IMR-90 (cell line): ENCODE measurements around the gene ZNF335. TPM values are rescaled to one million over a fixed set of nuclear protein-coding genes. Genes with fewer than 3 reads are reported as not detected.

Experiments used
- ATAC-seq: fragments of 200-7000 bp; cut with Tn5 transposase; 2 replicates; pipeline ENCODE4 v1.9.1; 2020; ENCODE audit warnings: low read depth, mild to moderate bottlenecking, moderate library complexity
- BruUV-seq: library from RNA; stranded (reverse); fragments of 400-500 nt; replicated peaks from 2 replicates; lab custom pipeline; 2021; lab: Mats Ljungman, UMichigan
- CTCF ChIA-PET: fragments of 300-600 bp; formaldehyde crosslinking; extraction: SDS; loops from one replicate; lab custom pipeline; 2021; ENCODE audit warnings: antibody characterized with exemption; lab: Yijun Ruan, JAX
- POLR2A ChIA-PET: fragments of 300-600 bp; sonication (Branson Sonifier 250); formaldehyde crosslinking; loops from one replicate; lab custom pipeline; 2022; ENCODE audit warnings: antibody characterized with exemption; ENCODE audit not compliant: unreplicated experiment; lab: Charles Lee
- DNase-seq: peaks from one replicate; pipeline ENCODE4 v3.0.0; 2013
- H2AFZ ChIP-seq: replicated peaks from 2 replicates; pipeline ENCODE3; 2013; ENCODE audit warnings: low read length, mild to moderate bottlenecking; ENCODE audit not compliant: poor library complexity
- H2AK5ac ChIP-seq: 2 replicates; pipeline ENCODE4 v1.6.1; 2013; ENCODE audit warnings: low read depth, low read length, inconsistent platforms
- H2AK9ac ChIP-seq: replicated peaks from 2 replicates; pipeline ENCODE3; 2013; ENCODE audit warnings: mild to moderate bottlenecking, low read depth, low read length, moderate library complexity; ENCODE audit not compliant: poor library complexity
- H2BK120ac ChIP-seq: 2 replicates; pipeline ENCODE4 v1.6.1; 2013; ENCODE audit warnings: low read depth, low read length, inconsistent platforms
- H2BK15ac ChIP-seq: 3 replicates; pipeline ENCODE4 v1.6.1; 2013; ENCODE audit warnings: low read depth, low read length, inconsistent platforms
- H2BK20ac ChIP-seq: 2 replicates; pipeline ENCODE4 v1.6.1; 2013; ENCODE audit warnings: low read depth, mild to moderate bottlenecking, inconsistent platforms, low read length, moderate library complexity
- H2BK5ac ChIP-seq: 2 replicates; pipeline ENCODE4 v1.6.1; 2013; ENCODE audit warnings: mild to moderate bottlenecking, low read depth, low read length, inconsistent platforms; ENCODE audit not compliant: poor library complexity, severe bottlenecking
- H3K14ac ChIP-seq: replicated peaks from 2 replicates; pipeline ENCODE4 v1.6.1; 2013; ENCODE audit warnings: low read depth, low read length, inconsistent platforms
- H3K18ac ChIP-seq: 2 replicates; pipeline ENCODE4 v1.6.1; 2013; ENCODE audit warnings: low read depth, low read length, control low read depth
- H3K23ac ChIP-seq: 2 replicates; pipeline ENCODE4 v1.6.1; 2013; ENCODE audit warnings: low read depth, low read length, inconsistent platforms
- H3K27ac ChIP-seq: 2 replicates; pipeline ENCODE4 v1.5.1; 2013; ENCODE audit warnings: mild to moderate bottlenecking, control low read depth, low read length; ENCODE audit not compliant: insufficient read depth
- H3K27me3 ChIP-seq: 2 replicates; pipeline ENCODE4 v1.6.1; 2013; ENCODE audit warnings: low read length; ENCODE audit not compliant: control insufficient read depth, insufficient read depth
- H3K36me3 ChIP-seq: 2 replicates; pipeline ENCODE4 v1.6.1; 2013; ENCODE audit warnings: low read length, mixed read lengths; ENCODE audit not compliant: control insufficient read depth, insufficient read depth
- H3K4ac ChIP-seq: 2 replicates; pipeline ENCODE4 v1.6.1; 2013; ENCODE audit warnings: low read depth, low read length, inconsistent platforms
- H3K4me1 ChIP-seq: 2 replicates; pipeline ENCODE4 v1.6.1; 2013; ENCODE audit warnings: low read length, mixed read lengths; ENCODE audit not compliant: control insufficient read depth, insufficient read depth
- H3K4me2 ChIP-seq: 2 replicates; pipeline ENCODE4 v1.6.1; 2013; ENCODE audit warnings: low read depth, mild to moderate bottlenecking, control low read depth, low read length, moderate library complexity
- H3K4me3 ChIP-seq: 2 replicates; pipeline ENCODE4 v1.5.1; 2013; ENCODE audit warnings: low read depth, mild to moderate bottlenecking, control low read depth, low read length, moderate library complexity; ENCODE audit not compliant: insufficient read depth
- H3K56ac ChIP-seq: 2 replicates; pipeline ENCODE4 v1.6.1; 2013; ENCODE audit warnings: low read length, inconsistent platforms; ENCODE audit not compliant: insufficient read depth; ENCODE audit errors: extremely low read depth
- H3K79me1 ChIP-seq, 2 experiments: 2 replicates each; pipeline ENCODE4 v1.6.1; 2013; ENCODE audit warnings: low read length in 2 of 2, inconsistent platforms in 1 of 2, low read depth in 1 of 2
- H3K9ac ChIP-seq: 2 replicates; pipeline ENCODE4 v1.6.1; 2013; ENCODE audit warnings: low read depth, low read length, control low read depth
- H3K9me1 ChIP-seq: 2 replicates; pipeline ENCODE4 v1.6.1; 2013; ENCODE audit warnings: low read length, inconsistent platforms; ENCODE audit not compliant: insufficient read depth
- H3K9me3 ChIP-seq: 2 replicates; pipeline ENCODE4 v1.6.1; 2013; ENCODE audit warnings: low read length; ENCODE audit not compliant: control insufficient read depth, insufficient read depth
- H4K20me1 ChIP-seq: 2 replicates; pipeline ENCODE4 v1.6.1; 2013; ENCODE audit warnings: low read length, inconsistent platforms; ENCODE audit not compliant: insufficient read depth
- H4K5ac ChIP-seq: 2 replicates; pipeline ENCODE4 v1.6.1; 2013; ENCODE audit warnings: mild to moderate bottlenecking, low read depth, low read length, control low read depth
- H4K8ac ChIP-seq, 2 experiments: 2 replicates each; pipeline ENCODE4 v1.6.1; 2013; ENCODE audit warnings: low read depth in 2 of 2, low read length in 2 of 2, control low read depth in 1 of 2, inconsistent platforms in 1 of 2
- H4K91ac ChIP-seq: 2 replicates; pipeline ENCODE4 v1.6.1; 2013; ENCODE audit warnings: low read depth, low read length, inconsistent platforms; ENCODE audit not compliant: insufficient read depth
- ELK1 ChIP-seq: fragments of 150-350 bp; IDR thresholded peaks from 2 replicates; pipeline ENCODE4 v1.6.1; 2016; ENCODE audit warnings: low read depth, mild to moderate bottlenecking, low read length, moderate library complexity, borderline replicate concordance
- FOS ChIP-seq: fragments of 150-350 bp; IDR thresholded peaks from 2 replicates; pipeline ENCODE4 v1.6.1; 2016; ENCODE audit warnings: low read depth, low read length
- MXI1 ChIP-seq: IDR thresholded peaks from 2 replicates; pipeline ENCODE4 v1.6.1; 2012; ENCODE audit warnings: low read depth, mild to moderate bottlenecking, low read length, moderate library complexity, borderline replicate concordance
- NFE2L2 ChIP-seq: fragments of 150-350 bp; IDR thresholded peaks from 2 replicates; pipeline ENCODE4 v1.6.1; 2016; ENCODE audit warnings: low read depth, mild to moderate bottlenecking, low read length
- RFX5 ChIP-seq: IDR thresholded peaks from 2 replicates; pipeline ENCODE4 v1.8.0; 2012; ENCODE audit warnings: low read depth, mild to moderate bottlenecking, low read length, moderate library complexity
- SMC3 ChIP-seq: fragments of 150-350 bp; IDR thresholded peaks from 2 replicates; pipeline ENCODE4 v1.6.1; 2016; ENCODE audit warnings: low read depth, mild to moderate bottlenecking, antibody characterized with exemption, low read length, moderate library complexity
- WGBS, 2 experiments: methylation state at CpG; one replicate each; pipeline versions ENCODE4 v1.1.5 to v1.1.7; 2013; ENCODE audit warnings: missing lambda C conversion rate in 2 of 2; ENCODE audit not compliant: insufficient read length in 1 of 2; ENCODE audit errors: extremely low coverage in 2 of 2; 5-methylcytosine and 5-hydroxymethylcytosine counted together
- dilution Hi-C: fragments of 300-500 bp; cut with HindIII; formaldehyde crosslinking; loops from one replicate; pipeline ENCODE4 v1.14.3; 2018; ENCODE audit warnings: low sequenced_read_pairs; ENCODE audit not compliant: unreplicated experiment
- in situ Hi-C: fragments of 300-500 bp; cut with MboI; formaldehyde crosslinking; loops from 3 replicates; pipeline ENCODE4 v1.14.3; 2019; ENCODE audit warnings: low sequenced_read_pairs, inconsistent platforms, mixed read lengths
- intact Hi-C: fragments of 100-400 bp; cut with micrococcal nuclease; formaldehyde crosslinking; loops from 2 replicates; pipeline ENCODE4 v1.10.0; 2022
- polyA plus RNA-seq, 3 experiments: library from polyadenylated mRNA; depleted of rRNA; stranded (reverse); fragments of >200 nt; gene quantifications; 2 replicates each; pipeline ENCODE4 v1.2.3, GENCODE V29; 2012; ENCODE audit warnings: low replicate concordance in 1 of 3
- total RNA-seq: library from RNA; depleted of rRNA; stranded (reverse); fragments of >200 nt; gene quantifications from 2 replicates; pipeline ENCODE4 v1.2.3, GENCODE V29; 2012

The ZNF335 gene
- total and polyA plus RNA-seq, 2 of the 4 experiments (the other 2 are of a cell fraction): 11.8 to 17.8 TPM

GRCh38 chr20:45953672-45954071, 18.3 kb downstream of the ZNF335 start:
- no peak overlapping the region for H2BK5ac ChIP-seq
- no peak overlapping the region for H3K4me2 ChIP-seq
- peaks cover 4 to 5% of the 10 kb centered on the region in 2 experiments; a peak in 2 of 4 replicates for H3K79me1 ChIP-seq
- no peak overlapping the region for H4K91ac ChIP-seq
- peaks cover 4% of the 10 kb centered on the region; the same call in 1 of the 2 replicates for H4K20me1 ChIP-seq
- no TSS peak for BruUV-seq
- H2BK20ac ChIP-seq: no peak overlapping the region
- H4K5ac ChIP-seq: no peak overlapping the region
- no peak overlapping the region for H3K56ac ChIP-seq
- no CpG with 5 or more reads among the region's 9 CpGs for WGBS, 2 experiments
- H2BK120ac ChIP-seq: no peak overlapping the region
- H4K8ac ChIP-seq: no peak overlapping the region
- POLR2A ChIA-PET: no interaction called here
- H3K36me3 ChIP-seq: peaks cover 67% of the 10 kb centered on the region
- H3K27me3 ChIP-seq: no peaks in the 10 kb centered on the region
- intact Hi-C loops: no loop called here
- no peaks in the 10 kb centered on the region for H3K9me3 ChIP-seq
- H3K27ac ChIP-seq: no peak overlapping the region
- no peak overlapping the region for H3K23ac ChIP-seq
- H2AK9ac ChIP-seq: no peak overlapping the region
- no peak overlapping the region for H2BK15ac ChIP-seq
- no peaks in the 10 kb centered on the region for H3K4me1 ChIP-seq
- in situ Hi-C loops: no loop called here
- CTCF ChIA-PET: no interaction called here
- DNase-seq (no peak), ATAC-seq (no peak)
- H3K14ac ChIP-seq: no peak overlapping the region
- H3K9ac ChIP-seq: no peak overlapping the region
- H3K9me1 ChIP-seq: peaks cover 7% of the 10 kb centered on the region; the same call in 1 of the 2 replicates
- no peak overlapping the region for H3K4ac ChIP-seq
- no peak overlapping the region for H2AK5ac ChIP-seq
- no peak overlapping the region for H3K4me3 ChIP-seq
- H3K18ac ChIP-seq: no peak overlapping the region
- dilution Hi-C loops: no loop called here
- H2AFZ ChIP-seq: no peak overlapping the region
- TF ChIP-seq ELK1 (no peak), FOS (no peak), RFX5 (no peak), NFE2L2 (no peak), MXI1 (no peak), SMC3 (no peak)
